Stimulated activated CD8-positive, alpha-beta memory T cell treated with anti-CD3 and anti-CD28 coated beads, Interleukin-7, amount 100 ng/mL, for 4 hours (primary cell): ENCODE measurements around the gene SMPD1.
A peak's percentile ranks its signal among the peaks of the same experiment; 100 is the strongest.
"Not testable (repeated sequence)": the region's sequence is repeated elsewhere in the genome, so short reads cannot be mapped to it uniquely, and the experiment has no call there.

Experiments
- DNase-seq, 2 donors: peaks; one replicate each; pipeline ENCODE4 v3.0.0-alpha.2; 2020; ENCODE audit warnings: low read depth in 2 of 2

The SMPD1 gene

DNA sequence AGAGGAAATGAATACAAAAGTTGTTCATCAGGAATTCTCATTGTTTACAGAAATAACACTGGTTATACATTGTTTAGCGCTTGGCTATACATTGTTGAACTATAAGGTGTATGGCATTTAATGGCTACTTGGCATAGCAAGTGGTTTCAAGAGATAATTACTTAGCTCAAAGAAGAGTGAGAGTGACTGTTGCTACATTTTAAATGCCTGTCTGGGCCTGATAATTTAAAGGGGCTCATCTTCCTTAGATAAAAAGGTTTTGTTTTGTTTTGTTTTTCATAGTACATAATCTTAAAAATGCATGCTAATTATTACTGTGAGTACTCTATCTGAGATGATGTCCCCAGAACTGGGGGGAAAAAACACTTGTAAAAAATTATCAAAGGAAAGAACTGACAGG is 1.5 kb upstream of the SMPD1 start:
- DNase-seq = no peak

DNA sequence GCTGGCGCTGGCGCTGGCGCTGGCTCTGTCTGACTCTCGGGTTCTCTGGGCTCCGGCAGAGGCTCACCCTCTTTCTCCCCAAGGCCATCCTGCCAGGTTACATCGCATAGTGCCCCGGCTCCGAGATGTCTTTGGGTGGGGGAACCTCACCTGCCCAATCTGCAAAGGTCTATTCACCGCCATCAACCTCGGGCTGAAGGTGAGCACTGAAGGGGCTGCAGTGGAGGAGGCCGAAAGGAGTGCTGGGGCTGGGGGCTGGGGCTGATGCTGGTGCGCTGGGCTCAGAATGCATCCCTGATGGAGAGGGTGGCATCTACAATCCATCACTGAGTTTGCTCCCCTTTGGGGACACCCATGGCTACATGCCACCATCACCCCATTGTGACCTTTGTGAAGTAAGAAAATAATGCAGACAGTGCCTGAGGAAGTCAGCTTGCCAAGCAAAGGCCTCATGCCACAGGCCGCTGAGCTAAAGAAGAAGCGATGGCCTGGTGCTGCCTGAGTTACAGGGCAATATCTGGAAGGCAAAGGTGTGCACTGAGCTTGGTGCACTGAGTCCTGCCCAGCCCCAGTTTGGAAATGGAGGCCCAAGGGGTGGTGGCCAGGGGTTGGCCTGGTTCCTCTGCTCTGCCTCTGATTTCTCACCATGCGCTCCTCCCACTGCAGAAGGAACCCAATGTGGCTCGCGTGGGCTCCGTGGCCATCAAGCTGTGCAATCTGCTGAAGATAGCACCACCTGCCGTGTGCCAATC is 620 bp downstream of the SMPD1 start:
- DNase-seq = no peak

DNA sequence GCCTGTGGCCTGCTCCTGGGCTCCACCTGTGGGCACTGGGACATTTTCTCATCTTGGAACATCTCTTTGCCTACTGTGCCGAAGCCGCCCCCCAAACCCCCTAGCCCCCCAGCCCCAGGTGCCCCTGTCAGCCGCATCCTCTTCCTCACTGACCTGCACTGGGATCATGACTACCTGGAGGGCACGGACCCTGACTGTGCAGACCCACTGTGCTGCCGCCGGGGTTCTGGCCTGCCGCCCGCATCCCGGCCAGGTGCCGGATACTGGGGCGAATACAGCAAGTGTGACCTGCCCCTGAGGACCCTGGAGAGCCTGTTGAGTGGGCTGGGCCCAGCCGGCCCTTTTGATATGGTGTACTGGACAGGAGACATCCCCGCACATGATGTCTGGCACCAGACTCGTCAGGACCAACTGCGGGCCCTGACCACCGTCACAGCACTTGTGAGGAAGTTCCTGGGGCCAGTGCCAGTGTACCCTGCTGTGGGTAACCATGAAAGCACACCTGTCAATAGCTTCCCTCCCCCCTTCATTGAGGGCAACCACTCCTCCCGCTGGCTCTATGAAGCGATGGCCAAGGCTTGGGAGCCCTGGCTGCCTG is 1.4 kb downstream of the SMPD1 start:
- no peak for DNase-seq

- not testable (repeated sequence) for DNase-seq
Observed at GRCh38 chr11:6392251-6392650, 2.0 kb downstream of the SMPD1 start.

- DNase-seq = no peak
Observed at GRCh38 chr11:6393989-6394670, 3.9 kb downstream of the SMPD1 start.

GRCh38 chr11:6395470-6396060 is 5.3 kb downstream of the SMPD1 start:
- no peak for DNase-seq

DNA sequence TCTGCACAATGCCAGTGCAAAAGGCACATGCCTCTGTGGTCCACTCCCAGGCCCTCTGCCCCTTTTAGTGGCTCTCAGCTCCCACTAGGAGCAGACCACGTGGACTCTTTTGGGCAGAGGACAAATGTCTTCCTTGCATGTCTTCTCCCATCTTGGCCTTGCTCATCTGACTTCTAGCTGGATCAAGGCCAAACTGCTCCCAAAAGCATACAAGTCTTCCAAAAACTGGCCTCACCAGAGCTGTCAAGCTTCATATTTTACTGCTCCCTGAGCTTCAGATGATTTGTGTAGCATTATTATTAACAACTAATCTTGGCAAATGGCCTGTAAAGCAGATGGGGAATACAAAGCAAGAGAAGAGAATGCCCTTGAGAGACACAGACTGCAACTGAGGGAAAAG is 6.9 kb downstream of the SMPD1 start:
- no peak for DNase-seq

DNA sequence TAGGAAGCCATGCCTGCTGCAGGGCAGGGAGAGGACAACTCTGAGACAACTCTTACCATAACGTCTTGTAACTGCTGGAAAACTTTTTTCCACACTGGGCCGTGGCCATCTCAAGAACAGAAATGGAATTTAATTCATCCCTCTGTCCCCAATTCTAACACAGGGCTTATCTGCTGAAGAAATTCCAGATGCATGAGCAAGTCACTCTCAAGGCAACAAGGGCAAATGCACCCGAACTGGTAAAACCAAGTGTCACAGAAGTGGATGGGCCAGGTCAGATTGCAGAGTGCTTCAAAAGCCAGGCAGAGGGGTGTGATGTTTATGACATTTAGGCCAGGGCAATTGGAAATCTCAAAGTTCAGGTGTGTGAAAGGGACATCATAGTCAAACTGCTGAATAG is 7.4 kb downstream of the SMPD1 start:
- DNase-seq = no peak

GRCh38 chr11:6400431-6401345 is 10.4 kb downstream of the SMPD1 start:
- DNase-seq = no peak

GRCh38 chr11:6401464-6401863 is 11.2 kb downstream of the SMPD1 start:
- DNase-seq = no peak

- no peak for DNase-seq
Observed at GRCh38 chr11:6402061-6402470, 11.8 kb downstream of the SMPD1 start.

DNA sequence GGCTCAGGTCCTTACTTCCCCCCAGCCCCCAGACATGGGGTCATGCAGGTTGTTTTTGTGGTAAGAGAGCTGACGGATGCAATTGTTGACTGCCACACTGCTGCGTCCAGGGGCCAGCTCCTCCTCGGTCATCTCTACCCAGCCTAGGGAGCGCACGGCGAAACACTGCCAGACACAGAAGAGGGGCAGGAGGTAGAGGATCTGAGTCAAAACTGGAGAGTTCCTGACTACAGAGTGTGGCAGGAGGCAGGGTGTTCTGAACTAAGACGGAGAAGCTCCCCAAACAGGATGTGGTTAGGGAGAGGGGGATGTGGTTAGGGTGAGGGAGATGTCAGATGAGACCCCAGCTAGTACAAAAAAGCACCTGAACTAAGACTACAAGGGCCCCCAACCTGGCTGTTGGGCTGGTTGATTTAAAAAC is 12.3 kb downstream of the SMPD1 start:
- peak; percentile 46 to 55 for DNase-seq

- no peak for DNase-seq
Observed at GRCh38 chr11:6403539-6403938, 13.3 kb downstream of the SMPD1 start.

DNA sequence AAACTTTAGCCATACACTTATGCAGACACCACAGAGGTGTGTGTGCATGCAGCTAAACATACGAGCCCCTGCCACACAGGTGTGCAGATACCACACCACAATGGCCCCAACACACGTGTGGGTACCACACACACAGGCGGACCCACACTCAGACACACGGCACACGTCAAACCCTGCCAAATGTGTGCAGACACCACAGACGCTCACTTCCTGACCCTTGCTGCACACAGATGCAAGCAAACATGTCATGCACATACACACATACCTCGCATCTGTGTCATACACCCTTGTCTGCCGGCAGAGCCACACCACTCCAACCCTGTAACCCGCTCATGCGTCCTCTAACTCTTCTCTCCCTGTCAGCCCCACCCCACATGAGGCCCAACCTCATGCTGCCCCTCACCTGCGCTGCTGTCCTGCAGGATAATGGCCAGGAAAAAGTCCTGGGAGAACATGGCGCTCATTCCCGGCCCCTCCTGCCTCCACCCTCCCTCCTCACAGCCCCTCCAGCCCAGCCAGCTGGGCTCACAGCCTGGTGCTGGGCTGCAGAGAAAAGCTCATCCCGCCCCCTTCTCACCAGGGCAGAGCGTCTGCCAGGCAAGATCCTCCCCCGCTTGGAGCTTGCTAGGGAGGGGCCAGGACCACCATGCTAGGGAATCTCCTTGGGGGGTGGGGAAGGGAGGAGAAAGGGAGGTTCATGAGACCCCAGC is 14.2 kb downstream of the SMPD1 start:
- no peak for DNase-seq

GRCh38 chr11:6405052-6405667 is 14.9 kb downstream of the SMPD1 start:
- no peak for DNase-seq

DNA sequence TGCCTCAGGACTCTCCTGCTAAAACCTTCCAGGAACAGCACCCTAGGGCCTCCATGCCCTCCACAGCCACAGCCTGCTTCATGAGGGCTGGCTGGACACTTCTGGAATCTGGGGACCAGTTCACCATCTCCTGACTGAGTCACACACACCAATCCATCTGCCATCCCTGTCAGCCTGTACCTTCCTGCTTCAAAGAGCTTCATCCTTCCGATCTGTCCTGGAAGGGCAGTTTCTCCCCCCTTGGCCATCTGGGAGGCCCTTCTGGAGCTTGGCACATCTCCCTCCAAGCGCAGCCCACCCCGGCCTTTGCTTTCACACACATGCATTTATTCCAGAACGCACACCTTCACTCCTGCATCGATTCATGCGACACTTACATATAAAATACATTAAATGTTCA is 15.6 kb downstream of the SMPD1 start:
- no peak for DNase-seq

GRCh38 chr11:6406370-6406769 is 16.1 kb downstream of the SMPD1 start:
- DNase-seq = no peak

DNA sequence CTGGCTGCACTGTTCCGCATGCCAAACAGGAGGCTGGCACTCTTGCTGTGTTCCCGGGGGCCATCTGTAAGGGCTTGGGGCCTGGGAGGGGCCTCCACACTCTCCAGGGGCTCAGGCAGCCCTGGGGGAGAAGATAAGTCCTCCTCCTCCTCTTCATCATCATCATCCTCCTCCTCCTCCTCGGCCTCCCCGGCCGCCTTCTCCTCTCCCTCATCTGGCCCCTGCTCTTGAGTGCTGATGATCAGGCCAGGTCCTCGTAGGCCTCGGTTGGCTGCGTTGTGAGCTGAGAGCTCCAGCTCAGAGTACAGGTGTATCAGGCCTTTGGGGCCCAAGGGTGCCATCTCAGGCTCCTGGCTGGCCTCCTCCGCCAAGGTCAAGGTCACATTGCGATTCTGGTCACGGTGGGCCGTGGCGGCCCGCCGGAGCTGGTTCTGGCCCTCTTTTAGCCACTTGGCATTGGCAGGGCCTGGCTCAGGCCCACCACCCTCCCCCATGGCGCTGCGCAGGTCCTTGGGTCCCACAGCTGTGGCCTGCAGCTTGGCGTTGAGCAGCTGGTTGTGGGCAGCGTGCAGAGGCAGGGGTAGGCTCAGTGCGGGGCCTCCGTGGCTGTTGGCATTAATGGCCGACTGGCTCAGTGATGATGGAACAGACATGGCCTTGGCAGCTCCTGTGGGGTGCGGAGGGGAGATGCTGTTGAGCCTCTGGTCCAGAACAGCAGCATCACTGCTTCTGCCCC is 20.6 kb downstream of the SMPD1 start:
- DNase-seq = no peak

DNA sequence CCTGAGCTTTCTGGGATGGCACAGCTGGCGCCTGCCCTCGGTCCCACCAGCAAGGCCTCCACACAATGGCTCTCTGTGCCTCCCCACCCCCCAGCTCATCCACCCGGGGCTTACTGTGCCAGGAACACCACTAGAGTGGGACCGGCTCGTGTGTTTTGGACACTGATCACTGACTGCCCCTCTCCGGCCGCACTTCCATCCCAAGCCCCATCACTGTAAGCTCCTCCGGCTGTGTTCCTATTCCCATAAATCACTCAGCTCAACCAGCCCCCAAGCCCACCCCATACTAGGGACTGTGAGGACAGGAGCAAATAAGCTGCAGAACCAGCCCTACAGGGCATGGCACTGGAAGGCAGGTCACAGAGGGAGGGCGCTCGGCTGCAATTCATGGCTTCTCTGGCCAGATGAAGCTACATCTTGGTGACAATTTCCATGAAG is 21.3 kb downstream of the SMPD1 start:
- no peak for DNase-seq

- peak; percentile 52 for DNase-seq
Observed at GRCh38 chr11:6413791-6414201, 23.5 kb downstream of the SMPD1 start.
